Measurements from ENCODE around the gene MKRN1. TPM values are rescaled to one million over a fixed set of nuclear protein-coding genes. Genes with fewer than 3 reads are reported as not detected.
A peak's percentile ranks its signal among the peaks of the same experiment; 100 is the strongest.
"Not testable (repeated sequence)": the region's sequence is repeated elsewhere in the genome, so short reads cannot be mapped to it uniquely, and the experiment has no call there.

MKRN1 gene
- polyA plus RNA-seq, 1 donor from 2014 or later: 124 TPM

DNA sequence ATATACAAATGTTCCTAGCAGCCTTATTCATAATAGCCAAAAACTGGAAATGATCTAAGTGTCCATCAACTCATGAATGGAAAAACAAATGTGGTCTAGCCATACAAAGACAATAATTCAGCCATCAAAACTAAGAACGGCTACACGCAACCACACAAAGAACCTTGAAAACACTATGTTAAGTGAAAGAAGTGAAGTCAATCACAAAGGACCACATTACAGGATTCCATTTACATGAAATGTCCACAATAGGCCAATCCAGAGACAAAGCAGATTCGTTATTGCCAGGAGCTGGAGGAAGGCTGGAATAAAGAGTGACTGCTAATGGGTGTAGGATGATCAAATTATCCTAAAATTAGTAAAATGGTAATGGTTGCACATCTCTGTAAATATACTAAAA, 21.1 kb downstream of the MKRN1 start:
- Mint-ChIP-seq H3K27ac (no peak overlapping the region), H3K36me3 (no peaks in the 10 kb centered on the region), H3K9me3 (no peaks in the 10 kb centered on the region), H3K4me1 (peaks cover 0 to 5% (median 0%) of the 10 kb centered on the region in 3 donors), H3K4me3 (no peak overlapping the region), H3K27me3 (no peaks in the 10 kb centered on the region)

DNA sequence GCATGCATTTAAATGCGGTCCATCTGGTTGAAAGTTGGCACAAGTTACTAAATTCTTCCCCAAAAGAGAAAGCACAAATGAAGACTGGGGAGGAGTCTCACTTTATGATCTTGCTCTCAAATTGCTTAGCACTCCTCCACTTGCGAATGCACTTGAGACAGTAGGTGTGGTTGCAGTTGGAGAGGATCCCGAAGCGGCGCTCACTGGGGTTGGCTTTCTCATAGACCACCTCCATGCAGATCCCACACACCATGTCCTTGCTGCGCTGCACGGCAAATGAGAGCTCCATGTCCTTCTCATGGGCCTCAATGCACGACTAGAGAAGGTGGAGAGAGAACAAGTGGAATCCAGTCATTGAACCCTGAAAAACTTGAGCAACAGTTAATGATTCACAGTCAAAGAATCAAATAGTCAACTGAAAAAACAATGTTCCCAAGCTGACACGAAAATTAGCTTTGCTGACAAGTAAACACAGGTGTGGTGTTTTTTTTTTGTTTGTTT, 22.7 kb downstream of the MKRN1 start:
- Mint-ChIP-seq H3K27me3 (no peaks in the 10 kb centered on the region), H3K9me3 (no peaks in the 10 kb centered on the region), H3K36me3 (no peaks in the 10 kb centered on the region), H3K4me3 (no peak overlapping the region), H3K4me1 (peaks cover 0 to 3% (median 2%) of the 10 kb centered on the region in 3 donors), H3K27ac (no peak overlapping the region)

DNA sequence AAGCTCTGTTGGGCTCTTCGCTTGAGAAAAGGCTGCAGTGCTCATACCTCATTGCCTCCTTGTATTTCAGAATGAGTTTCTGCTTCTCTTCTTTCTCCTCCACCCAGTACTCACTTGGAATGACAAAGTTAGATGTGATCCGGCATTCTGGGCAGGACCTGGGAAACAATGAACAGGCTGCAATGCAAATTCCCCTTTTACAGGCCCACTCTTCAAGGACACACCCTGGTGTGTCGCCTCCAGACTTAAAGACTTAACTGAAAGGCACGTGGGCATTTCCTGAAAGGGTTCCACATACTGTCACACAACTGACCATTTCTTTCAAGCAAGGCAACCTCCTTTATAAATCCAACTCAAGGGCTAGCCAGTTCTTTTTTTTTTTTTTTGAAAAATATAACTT, 23.6 kb downstream of the MKRN1 start:
- Mint-ChIP-seq H3K4me1 (peaks cover 0 to 8% (median 2%) of the 10 kb centered on the region in 3 donors), H3K27ac (no peak overlapping the region), H3K36me3 (no peaks in the 10 kb centered on the region), H3K9me3 (no peaks in the 10 kb centered on the region), H3K4me3 (no peak overlapping the region), H3K27me3 (no peaks in the 10 kb centered on the region)

DNA sequence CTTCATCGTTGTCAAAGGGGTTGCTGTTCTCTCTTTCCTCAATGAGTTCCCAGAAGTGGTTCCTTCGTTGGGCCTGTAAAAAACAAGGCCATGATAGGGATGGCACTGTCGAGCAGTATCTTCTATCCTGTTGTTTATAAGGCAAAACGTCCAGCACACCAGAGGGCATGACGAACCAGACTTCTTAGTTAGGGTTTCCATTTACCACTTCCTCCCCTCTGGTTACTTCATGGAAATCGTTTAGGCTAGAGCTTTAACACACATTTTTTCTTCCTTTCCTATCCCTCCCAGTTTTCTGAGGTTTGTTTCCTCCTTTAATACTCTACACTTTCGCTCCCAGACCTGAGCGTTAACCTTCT, 24.7 kb downstream of the MKRN1 start:
- Mint-ChIP-seq H3K27ac (peak overlapping the region in 2 of 3 donors; percentile 36 to 81), H3K27me3 (no peaks in the 10 kb centered on the region), H3K9me3 (no peaks in the 10 kb centered on the region), H3K4me1 (peaks cover 4 to 13% (median 9%) of the 10 kb centered on the region in 3 donors), H3K36me3 (no peaks in the 10 kb centered on the region), H3K4me3 (no peak overlapping the region)

DNA sequence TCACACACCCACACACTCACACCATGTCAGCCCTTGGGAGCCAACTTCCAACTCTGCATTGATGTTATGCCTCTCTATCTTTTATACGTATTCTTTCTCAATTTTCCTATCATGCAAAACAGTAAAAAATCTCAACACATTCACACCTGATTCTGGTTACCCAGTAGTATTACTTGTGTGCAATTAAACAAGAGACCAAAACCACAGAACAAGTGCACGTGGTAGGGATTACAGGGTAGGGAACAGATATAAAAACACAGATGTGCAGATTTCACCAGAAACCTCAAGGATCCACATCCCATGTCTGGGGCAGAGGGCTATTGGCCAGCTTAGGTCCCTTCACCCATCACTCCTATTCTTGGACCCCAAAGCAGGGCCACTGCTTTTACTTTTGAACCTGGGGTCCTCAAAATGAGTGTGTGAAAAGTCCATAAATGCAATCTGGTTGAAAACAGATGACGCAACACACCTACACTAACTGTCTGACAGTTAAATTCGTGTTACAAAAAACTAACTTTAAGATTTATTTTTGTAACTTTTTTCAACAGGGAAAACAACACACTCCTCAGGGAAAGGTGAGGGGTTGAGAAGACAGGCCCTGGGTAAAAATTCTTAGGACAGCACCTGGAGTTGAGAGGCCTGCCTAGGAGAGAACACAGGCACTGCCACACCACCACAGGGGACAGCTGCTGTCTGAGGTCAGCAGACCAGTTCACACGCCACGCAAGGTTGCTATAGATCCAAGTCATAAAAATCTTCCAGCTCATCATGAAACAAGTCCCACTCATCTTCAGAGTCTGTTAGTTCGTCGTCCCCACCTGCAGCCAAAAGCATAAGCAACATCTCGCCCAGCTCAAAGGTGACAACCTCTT, 25.3 kb downstream of the MKRN1 start:
- H3K36me3 Mint-ChIP-seq, H3K4me3 Mint-ChIP-seq, H3K9me3 Mint-ChIP-seq, H3K27me3 Mint-ChIP-seq: not testable (repeated sequence)
- H3K4me1 Mint-ChIP-seq: peaks cover 4 to 19% (median 10%) of the 10 kb centered on the region in 3 donors
- H3K27ac Mint-ChIP-seq: peak overlapping the region in 2 of 3 donors; percentile 26 to 81

DNA sequence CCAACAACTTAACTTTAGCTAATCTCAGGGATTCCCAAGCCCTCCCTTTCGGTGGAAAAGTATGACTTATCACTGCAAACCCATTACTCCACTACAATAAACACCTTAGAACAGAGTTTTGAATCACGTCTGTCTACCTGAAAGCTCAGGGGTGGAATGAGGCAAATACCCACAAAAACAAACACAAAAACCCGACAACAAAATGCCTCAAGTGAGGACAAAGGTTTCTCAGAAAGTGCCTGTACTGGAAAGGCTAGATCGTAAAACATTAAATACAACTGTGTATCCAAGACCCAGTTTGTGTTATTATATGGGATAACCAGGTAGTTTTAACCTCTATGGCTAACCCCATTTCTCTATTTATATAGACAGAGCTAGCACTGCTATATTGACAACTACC, 26.0 kb downstream of the MKRN1 start:
- Mint-ChIP-seq H3K9me3 (no peaks in the 10 kb centered on the region), H3K36me3 (no peaks in the 10 kb centered on the region), H3K4me1 (peaks cover 4 to 19% (median 10%) of the 10 kb centered on the region in 3 donors), H3K4me3 (no peak overlapping the region), H3K27me3 (no peaks in the 10 kb centered on the region), H3K27ac (peak overlapping the region in 1 of 3 donors; percentile 16)

DNA sequence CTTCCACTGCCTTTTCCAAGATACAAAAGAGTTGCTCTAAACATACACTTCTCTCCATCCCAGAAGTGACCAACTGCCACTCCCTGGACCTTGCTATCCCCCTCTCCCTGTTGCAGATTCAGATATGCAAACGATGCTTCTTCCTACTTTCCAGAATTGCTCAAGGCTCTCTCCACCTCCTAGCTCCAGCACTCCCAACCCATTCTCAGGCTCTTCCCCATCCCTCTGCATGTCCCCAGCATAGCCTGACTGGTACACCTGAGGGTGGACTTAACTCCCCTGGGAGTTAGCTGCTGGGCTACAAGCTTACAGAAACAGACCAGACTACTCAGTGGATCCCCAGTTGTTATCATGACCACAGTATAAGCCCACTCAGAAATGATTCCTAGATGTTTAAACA, 27.6 kb downstream of the MKRN1 start:
- Mint-ChIP-seq H3K4me3 (no peak overlapping the region), H3K4me1 (peaks cover 6 to 21% (median 13%) of the 10 kb centered on the region in 3 donors), H3K9me3 (no peaks in the 10 kb centered on the region)

DNA sequence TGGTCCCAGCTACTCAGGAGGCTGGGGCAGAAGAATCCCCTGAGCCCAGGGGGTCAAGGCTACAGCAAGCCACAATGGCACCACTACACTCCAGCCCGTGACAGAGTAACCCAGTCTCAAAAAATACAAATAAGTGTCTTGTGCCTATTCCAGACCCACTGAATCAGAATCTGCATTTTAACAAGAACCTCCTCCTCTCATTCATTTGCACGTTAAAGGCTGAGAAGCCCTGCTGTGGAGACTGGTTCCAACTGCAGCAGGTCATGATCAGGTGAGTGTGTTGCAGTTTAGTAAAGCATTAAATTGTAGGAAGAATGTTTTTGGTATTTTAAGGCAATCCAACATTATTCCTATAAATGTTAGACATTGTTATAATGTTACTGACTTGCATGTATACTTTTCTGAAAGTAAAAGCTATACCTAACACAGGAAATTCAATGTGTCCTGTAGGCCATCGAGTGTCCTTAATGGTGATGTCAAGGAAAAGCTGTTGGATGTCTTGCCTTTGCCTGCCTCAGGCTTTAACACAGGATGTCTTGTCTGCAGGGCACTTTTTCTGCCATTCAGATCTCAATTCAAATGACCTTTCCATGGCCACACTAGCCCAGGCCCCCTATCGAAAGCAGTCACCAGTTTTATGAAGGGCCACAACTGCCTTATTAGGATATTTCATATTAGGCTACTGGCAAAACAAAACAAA, 30.4 kb downstream of the MKRN1 start:
- Mint-ChIP-seq H3K27ac (no peak overlapping the region), H3K27me3 (no peaks in the 10 kb centered on the region), H3K4me1 (peaks cover 6 to 25% (median 11%) of the 10 kb centered on the region in 3 donors), H3K36me3 (no peaks in the 10 kb centered on the region), H3K4me3 (no peak overlapping the region), H3K9me3 (no peaks in the 10 kb centered on the region)

More for the DNA sequence above, 27.6 kb downstream of the MKRN1 start:
- Mint-ChIP-seq H3K36me3 (no peaks in the 10 kb centered on the region), H3K27ac (peak overlapping the region in 1 of 3 donors; percentile 16), H3K27me3 (no peaks in the 10 kb centered on the region)

DNA sequence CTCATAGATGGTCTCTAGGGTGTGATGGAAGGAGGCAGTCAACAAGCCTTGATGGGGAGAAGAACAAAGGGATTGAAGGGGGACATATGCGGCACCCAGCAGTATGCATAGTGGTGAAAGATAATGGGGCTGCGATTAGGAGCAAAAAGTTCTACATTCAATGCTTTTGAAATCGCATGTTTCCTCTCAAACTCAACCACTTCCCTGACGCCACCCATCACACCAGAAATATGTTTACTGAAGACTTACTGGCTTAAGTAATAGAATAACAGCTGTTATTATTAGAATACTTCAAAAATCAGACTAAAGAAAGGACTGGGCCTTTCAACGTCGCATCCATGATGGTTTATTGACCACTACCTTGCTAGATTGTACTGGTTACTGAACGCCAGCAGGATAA, 31.5 kb downstream of the MKRN1 start:
- no peak overlapping the region for H3K4me3 Mint-ChIP-seq
- H3K9me3 Mint-ChIP-seq: no peaks in the 10 kb centered on the region
- peaks cover 3% of the 10 kb centered on the region for H3K36me3 Mint-ChIP-seq
- no peaks in the 10 kb centered on the region for H3K27me3 Mint-ChIP-seq
- peaks cover 9 to 25% (median 11%) of the 10 kb centered on the region in 3 donors for H3K4me1 Mint-ChIP-seq
- H3K27ac Mint-ChIP-seq: no peak overlapping the region

DNA sequence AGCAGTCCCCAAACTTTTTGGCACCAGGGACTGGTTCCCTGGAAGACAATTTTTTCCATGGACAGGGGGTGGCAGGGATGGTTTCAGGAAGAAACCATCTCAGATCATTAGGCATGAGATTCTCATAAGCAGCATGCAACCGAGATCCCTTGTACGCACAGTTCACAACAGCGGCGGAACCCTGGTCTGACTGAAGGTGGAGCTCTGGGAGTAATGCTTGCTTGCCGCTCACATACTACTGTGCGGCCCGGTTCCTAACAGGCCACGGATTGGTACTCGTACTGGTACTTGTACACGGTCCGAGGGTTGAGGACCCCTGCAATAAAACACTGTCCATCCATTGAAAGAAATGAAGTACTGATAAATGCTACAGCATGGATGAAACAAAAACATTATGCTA, 32.8 kb downstream of the MKRN1 start:
- Mint-ChIP-seq H3K9me3 (no peaks in the 10 kb centered on the region), H3K36me3 (peaks cover 3% of the 10 kb centered on the region), H3K27ac (peak overlapping the region in 1 of 3 donors; percentile 33), H3K27me3 (no peaks in the 10 kb centered on the region), H3K4me3 (no peak overlapping the region), H3K4me1 (peaks cover 9 to 21% (median 11%) of the 10 kb centered on the region in 3 donors)

DNA sequence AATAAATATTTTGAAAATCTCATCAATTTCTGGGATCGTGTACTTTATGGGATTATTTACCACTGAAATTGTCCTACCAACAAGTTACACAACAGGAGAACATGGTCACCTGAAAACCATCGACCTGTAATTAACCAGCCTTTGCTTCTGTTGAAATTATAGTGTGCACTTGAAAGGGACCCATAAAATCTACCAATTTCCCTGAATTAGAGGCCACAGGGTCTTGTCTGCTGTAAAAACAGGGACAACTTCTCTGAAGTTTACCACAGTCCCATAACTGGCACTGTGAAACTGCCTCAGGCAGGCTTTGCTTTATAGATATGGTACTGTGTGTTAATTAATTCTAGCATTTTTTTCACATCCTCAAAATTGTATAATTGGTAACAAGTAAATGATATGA, 37.8 kb downstream of the MKRN1 start:
- H3K27ac Mint-ChIP-seq: no peak overlapping the region
- H3K36me3 Mint-ChIP-seq: peaks cover 3% of the 10 kb centered on the region
- no peaks in the 10 kb centered on the region for H3K27me3 Mint-ChIP-seq
- peaks cover 0 to 3% (median 2%) of the 10 kb centered on the region in 3 donors for H3K4me1 Mint-ChIP-seq
- H3K9me3 Mint-ChIP-seq: no peaks in the 10 kb centered on the region
- H3K4me3 Mint-ChIP-seq: no peak overlapping the region

DNA sequence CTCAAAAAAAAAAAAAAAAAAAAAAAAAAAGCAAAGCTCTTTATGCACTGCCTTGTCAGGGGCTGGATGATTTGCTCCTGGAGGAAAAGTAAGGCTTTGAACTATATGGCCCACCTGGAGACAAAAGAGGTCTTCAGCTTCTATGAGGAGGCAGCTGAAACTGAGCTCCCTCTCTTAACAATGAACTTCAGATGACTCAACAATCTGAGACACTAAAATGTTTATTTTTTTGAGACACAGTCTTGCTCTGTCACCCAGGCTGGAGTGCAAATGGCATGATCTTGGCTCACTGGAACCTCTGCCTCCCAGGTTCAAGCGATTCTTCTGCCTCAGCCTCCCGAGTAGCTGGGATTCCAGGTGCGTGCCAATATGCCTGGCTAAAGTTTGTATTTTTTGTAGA, 38.7 kb downstream of the MKRN1 start:
- Mint-ChIP-seq H3K4me3 (no peak overlapping the region), H3K36me3 (peaks cover 4% of the 10 kb centered on the region), H3K9me3 (no peaks in the 10 kb centered on the region), H3K27ac (no peak overlapping the region), H3K4me1 (peaks cover 0 to 3% (median 0%) of the 10 kb centered on the region in 3 donors), H3K27me3 (no peaks in the 10 kb centered on the region)

DNA sequence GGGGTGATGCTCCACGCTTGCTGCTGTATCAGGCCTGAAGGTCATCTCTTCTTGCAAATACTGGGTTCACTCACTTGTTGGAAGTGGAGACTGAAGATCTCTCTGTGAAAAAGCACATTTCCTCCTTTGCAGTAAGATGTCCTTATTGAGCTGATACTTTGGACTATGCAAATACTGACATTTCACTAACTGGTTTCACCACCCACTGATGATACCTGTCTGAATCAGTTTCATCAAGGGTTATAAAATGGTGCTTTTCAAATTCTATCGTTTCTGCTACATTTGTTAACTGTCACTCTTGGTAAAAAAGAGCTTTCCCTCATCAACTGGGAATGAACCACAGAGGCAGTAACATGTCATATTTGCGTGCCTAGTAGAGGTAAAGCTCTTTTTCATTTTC, 39.9 kb downstream of the MKRN1 start:
- no peaks in the 10 kb centered on the region for H3K9me3 Mint-ChIP-seq
- peaks cover 0 to 3% (median 0%) of the 10 kb centered on the region in 3 donors for H3K4me1 Mint-ChIP-seq
- H3K36me3 Mint-ChIP-seq: peaks cover 4% of the 10 kb centered on the region
- no peaks in the 10 kb centered on the region for H3K27me3 Mint-ChIP-seq
- H3K27ac Mint-ChIP-seq: no peak overlapping the region
- no peak overlapping the region for H3K4me3 Mint-ChIP-seq

DNA sequence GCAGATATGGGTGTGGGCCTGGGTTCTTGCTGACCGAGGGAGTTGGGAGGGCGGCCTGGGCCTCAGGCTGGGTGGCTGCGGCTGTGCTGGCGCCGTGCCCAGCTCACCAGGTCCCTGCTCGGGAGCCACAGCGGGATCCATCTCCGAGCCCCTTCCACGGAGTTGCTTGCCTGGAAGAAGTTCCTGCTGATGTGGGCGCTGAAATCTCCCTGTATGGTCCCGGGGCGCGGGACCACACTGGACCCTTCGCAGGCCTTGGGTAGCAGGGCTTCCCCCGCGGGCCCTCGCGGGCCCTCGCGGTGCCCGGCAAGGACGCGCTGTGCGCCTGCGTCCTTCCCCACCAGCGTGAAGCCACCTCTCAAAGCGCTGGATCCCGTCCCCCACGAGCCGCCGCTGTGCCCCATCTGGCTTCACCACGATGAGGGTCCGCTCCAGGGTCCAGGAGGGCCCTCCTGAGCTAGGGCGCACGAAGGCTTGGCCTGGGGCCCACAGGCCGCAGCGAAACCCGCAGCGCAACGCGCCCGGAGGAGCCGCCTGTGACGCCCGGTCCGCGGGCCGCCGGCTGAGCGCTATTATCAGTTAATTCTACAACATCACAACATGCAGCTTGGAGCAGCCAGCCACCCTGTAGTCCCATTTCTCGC, 43.9 kb downstream of the MKRN1 start:
- Mint-ChIP-seq H3K27ac (no peak overlapping the region), H3K4me1 (no peaks in the 10 kb centered on the region), H3K27me3 (no peaks in the 10 kb centered on the region), H3K4me3 (no peak overlapping the region), H3K36me3 (peaks cover 1% of the 10 kb centered on the region), H3K9me3 (no peaks in the 10 kb centered on the region)

DNA sequence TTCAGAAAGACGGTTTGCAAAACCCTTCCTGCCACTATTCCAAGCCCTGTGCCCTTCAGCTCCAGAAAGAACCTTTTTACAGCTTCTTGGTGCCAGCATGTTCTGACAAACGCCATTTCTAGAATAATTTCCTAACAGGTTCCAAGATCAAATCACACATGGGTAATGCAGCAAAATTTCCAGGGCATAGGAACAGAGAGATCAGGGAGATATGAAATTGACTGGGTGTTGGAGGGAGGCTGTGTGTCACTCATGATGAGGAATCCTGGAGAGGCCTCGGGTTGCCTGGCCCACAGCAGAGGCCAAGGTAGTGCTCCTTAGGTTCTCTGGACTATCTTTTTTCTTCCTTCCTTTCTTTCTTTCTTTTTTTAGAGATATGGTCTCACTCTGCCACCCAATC, 45.9 kb downstream of the MKRN1 start:
- Mint-ChIP-seq H3K36me3 (peaks cover 1% of the 10 kb centered on the region), H3K27me3 (no peaks in the 10 kb centered on the region), H3K9me3 (no peaks in the 10 kb centered on the region), H3K4me1 (no peaks in the 10 kb centered on the region), H3K27ac (no peak overlapping the region), H3K4me3 (no peak overlapping the region)

All from IgD-negative memory B cell (primary cell).